ENCODE results near the gene FARS2.

DNA sequence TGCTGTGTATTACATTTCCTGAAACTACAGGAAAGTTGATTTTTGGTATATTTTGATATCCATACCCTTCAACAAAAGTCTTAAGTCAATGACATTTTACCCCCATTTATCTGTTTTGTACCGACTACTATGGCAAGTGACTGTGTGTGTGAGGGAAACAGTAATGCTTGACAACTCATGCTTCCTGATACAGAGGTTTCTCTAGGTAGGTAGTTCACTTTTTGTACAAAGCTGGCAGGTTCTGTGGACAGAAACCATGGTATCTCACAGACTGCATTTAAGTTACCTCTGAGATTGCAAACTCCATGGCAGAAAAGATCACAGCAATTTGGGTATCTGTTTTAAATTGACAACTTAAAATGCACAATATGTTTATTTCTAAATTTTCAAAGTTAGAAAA is 28.8 kb downstream of the FARS2 start:
- TF ChIP-seq POLR2AphosphoS5 (IDR thresholded peaks at IDR 0.05), result no peak
- TF ChIP-seq, protein P1, sequence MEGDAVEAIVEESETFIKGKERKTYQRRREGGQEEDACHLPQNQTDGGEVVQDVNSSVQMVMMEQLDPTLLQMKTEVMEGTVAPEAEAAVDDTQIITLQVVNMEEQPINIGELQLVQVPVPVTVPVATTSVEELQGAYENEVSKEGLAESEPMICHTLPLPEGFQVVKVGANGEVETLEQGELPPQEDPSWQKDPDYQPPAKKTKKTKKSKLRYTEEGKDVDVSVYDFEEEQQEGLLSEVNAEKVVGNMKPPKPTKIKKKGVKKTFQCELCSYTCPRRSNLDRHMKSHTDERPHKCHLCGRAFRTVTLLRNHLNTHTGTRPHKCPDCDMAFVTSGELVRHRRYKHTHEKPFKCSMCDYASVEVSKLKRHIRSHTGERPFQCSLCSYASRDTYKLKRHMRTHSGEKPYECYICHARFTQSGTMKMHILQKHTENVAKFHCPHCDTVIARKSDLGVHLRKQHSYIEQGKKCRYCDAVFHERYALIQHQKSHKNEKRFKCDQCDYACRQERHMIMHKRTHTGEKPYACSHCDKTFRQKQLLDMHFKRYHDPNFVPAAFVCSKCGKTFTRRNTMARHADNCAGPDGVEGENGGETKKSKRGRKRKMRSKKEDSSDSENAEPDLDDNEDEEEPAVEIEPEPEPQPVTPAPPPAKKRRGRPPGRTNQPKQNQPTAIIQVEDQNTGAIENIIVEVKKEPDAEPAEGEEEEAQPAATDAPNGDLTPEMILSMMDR (IDR thresholded peaks at IDR 0.05), result no peak
- no peak for TF ChIP-seq EP300 (IDR thresholded peaks at IDR 0.05)
- TF ChIP-seq POLR2A (IDR thresholded peaks at IDR 0.05; ENCODE audit: low read depth), result no peak
